ENCODE results near the gene GSN.

GRCh38 chr9:121344184-121344583 is 76.2 kb downstream of the GSN start:
- no peak for TF ChIP-seq POLR2A (IDR thresholded peaks at IDR 0.05)
- no peak for TF ChIP-seq CTCF (IDR thresholded peaks at IDR 0.05)
